IgD-negative memory B cell (primary cell): ENCODE data around the gene ZNF829. TPM values are rescaled to one million over a fixed set of nuclear protein-coding genes. Genes with fewer than 3 reads are reported as not detected.

ENCODE experiments used
- H3K27ac Mint-ChIP-seq, 3 donors: one replicate each; pipeline ENCODE4 v1.8.0; 2020 to 2022; ENCODE audit warnings: mild to moderate bottlenecking in 3 of 3, mixed read lengths in 3 of 3, moderate library complexity in 1 of 3
- H3K27me3 Mint-ChIP-seq: one replicate; pipeline ENCODE4 v1.8.0; 2021; ENCODE audit warnings: mixed read lengths
- H3K36me3 Mint-ChIP-seq: one replicate; pipeline ENCODE4 v1.8.0; 2020; ENCODE audit warnings: mild to moderate bottlenecking, mixed read lengths
- H3K4me1 Mint-ChIP-seq, 3 donors: one replicate each; pipeline ENCODE4 v1.8.0; 2020 to 2022; ENCODE audit warnings: mixed read lengths in 3 of 3, mild to moderate bottlenecking in 1 of 3
- H3K4me3 Mint-ChIP-seq, 4 donors: one replicate each; pipeline ENCODE4 v1.8.0; 2020 to 2022; ENCODE audit warnings: mild to moderate bottlenecking in 4 of 4, mixed read lengths in 4 of 4, moderate library complexity in 3 of 4
- H3K9me3 Mint-ChIP-seq, 3 donors: one replicate each; pipeline ENCODE4 v1.8.0; 2020 to 2021; ENCODE audit warnings: mixed read lengths in 3 of 3, mild to moderate bottlenecking in 1 of 3
- polyA plus RNA-seq: library from polyadenylated mRNA; unstranded; fragments of 300-500 nt; fragmentation: Illumina TruSeq; gene quantifications from one replicate; pipeline ENCODE4 v1.2.3, GENCODE V29; 2021

ZNF829 gene
- polyA plus RNA-seq, 1 donor from 2014 or later, result 3.6 TPM

DNA sequence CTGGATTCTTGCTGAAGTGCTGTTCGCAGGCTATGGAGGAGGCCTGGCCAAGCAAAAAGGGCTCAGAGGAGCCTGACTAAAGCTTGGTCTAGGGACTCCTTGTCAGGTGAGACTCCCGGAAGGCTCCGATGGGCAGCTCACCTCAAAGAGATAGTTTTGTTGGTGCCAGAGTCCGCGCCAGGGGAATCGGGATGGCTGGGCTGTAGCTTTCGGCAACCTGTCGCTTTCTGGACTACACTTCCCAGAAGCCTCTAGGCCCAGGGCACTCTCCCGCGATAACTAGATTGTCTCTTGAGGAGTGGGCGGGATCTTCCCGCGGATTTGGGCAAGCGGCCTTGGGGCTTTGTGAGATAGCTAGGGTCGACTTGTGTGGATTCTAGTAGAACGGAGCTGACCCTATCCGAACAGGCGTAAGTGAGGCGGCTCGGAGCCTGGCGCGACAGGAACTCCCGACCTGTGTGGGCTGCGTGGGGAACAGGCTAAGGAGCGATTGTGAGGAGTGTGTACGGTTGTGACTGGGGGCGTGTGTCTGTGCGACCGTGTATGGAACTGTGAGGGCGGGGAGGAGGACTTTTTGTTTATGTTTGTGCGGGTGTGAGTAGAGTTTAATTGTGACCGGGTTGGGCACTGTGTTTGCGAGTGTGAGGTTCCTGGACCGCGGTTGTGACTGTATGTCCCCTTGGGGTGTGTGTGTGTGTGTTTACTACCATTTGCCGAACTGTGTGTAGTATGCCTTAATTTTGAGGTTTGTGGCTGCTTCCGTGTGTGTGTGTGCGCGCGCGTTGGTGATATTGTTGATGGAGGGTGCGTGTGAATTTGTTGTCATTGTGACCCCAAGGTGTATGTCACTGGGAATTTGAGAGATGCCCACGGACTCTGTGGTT lies 65.3 kb downstream of the ZNF829 start, which contains the start of gene ZNF345:
Gene ZNF345, plus strand, starts transcription at position 318 of the 884 bp plus-strand sequence. CDS start 25,955 bp downstream, outside the sequence.
- Mint-ChIP-seq H3K4me1 (peaks cover 3 to 10% (median 9%) of the 10 kb centered on the region in 3 donors), H3K4me3 (no peak within 1 kb of the TSS), H3K27me3 (no peaks in the 10 kb centered on the region), H3K9me3 (peaks cover 3 to 13% (median 4%) of the 10 kb centered on the region in 3 donors), H3K36me3 (peaks cover 17% of the 10 kb centered on the region), H3K27ac (no peak within 1 kb of the TSS)

GRCh38 chr19:36849701-36850558 lies 66.2 kb downstream of the ZNF829 start:
- Mint-ChIP-seq H3K27ac (no peak overlapping the region), H3K4me3 (no peak overlapping the region), H3K27me3 (no peaks in the 10 kb centered on the region), H3K4me1 (peaks cover 4 to 9% (median 7%) of the 10 kb centered on the region in 3 donors), H3K36me3 (peaks cover 15% of the 10 kb centered on the region), H3K9me3 (peaks cover 0 to 9% (median 0%) of the 10 kb centered on the region in 3 donors)

DNA sequence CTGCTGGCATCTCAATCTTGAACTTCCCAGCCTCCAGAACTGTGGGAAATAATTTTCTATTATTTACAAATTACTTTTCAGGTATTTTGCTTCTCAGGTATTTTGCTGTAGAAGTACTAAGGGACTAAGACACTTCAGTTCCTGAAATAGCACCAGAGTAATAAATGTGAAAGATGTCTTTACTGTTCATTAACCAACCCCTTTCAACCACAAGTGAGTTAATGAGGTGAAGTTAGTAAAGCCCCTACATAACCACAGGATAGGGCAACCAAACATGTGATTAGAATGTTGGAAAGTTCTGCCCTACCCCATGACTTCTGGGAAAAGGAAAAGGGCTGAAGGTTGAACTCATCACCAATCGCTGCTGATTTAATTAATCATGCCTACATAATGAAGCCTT lies 68.1 kb downstream of the ZNF829 start:
- Mint-ChIP-seq H3K27me3 (no peaks in the 10 kb centered on the region), H3K36me3 (peaks cover 12% of the 10 kb centered on the region), H3K4me1 (peaks cover 4 to 9% (median 5%) of the 10 kb centered on the region in 3 donors), H3K27ac (peak overlapping the region in 1 of 3 donors; percentile 55), H3K4me3 (peak overlapping the region in 2 of 4 donors; percentile 71 to 91), H3K9me3 (peaks cover 0 to 3% (median 3%) of the 10 kb centered on the region in 3 donors)

- H3K9me3 Mint-ChIP-seq, result peaks cover 9 to 28% (median 14%) of the 10 kb centered on the region in 3 donors
- H3K27ac Mint-ChIP-seq, result peak overlapping the region; percentile 27 to 87 (median 59)
Observed at GRCh38 chr19:36838784-36839324, 77.2 kb downstream of the ZNF829 start.

More at GRCh38 chr19:36838784-36839324, 77.2 kb downstream of the ZNF829 start:
- H3K4me1 Mint-ChIP-seq, result peaks cover 0 to 5% (median 1%) of the 10 kb centered on the region in 3 donors
- no peak overlapping the region for H3K4me3 Mint-ChIP-seq
- no peaks in the 10 kb centered on the region for H3K27me3 Mint-ChIP-seq
- H3K36me3 Mint-ChIP-seq, result peaks cover 20% of the 10 kb centered on the region

Other genes starting within 250 kb of the ZNF829 start
- 7.8 TPM for gene ZNF461, start 249.5 kb downstream of the ZNF829 start, polyA plus RNA-seq
- 9.4 TPM for gene ZNF567, start 228.7 kb downstream of the ZNF829 start, polyA plus RNA-seq
- gene ZNF850, start 143.5 kb downstream of the ZNF829 start, polyA plus RNA-seq, result 0.53 TPM
- 5.4 TPM for gene ZNF790, start 77.9 kb downstream of the ZNF829 start, polyA plus RNA-seq
- 6.1 TPM for gene ZNF345, start 65.4 kb downstream of the ZNF829 start, polyA plus RNA-seq
- 10.1 TPM for gene ZNF568, start within 50 bp of the ZNF829 start, polyA plus RNA-seq
- gene ZNF420, start 162.1 kb upstream of the ZNF829 start, polyA plus RNA-seq, result 35.4 TPM